ENCODE data around the gene NRP2. TPM values are rescaled to one million over a fixed set of nuclear protein-coding genes. Genes with fewer than 3 reads are reported as not detected.

The NRP2 gene
- total RNA-seq, 2 experiments from 2014 or later = 0.35 to 2.6 TPM

DNA sequence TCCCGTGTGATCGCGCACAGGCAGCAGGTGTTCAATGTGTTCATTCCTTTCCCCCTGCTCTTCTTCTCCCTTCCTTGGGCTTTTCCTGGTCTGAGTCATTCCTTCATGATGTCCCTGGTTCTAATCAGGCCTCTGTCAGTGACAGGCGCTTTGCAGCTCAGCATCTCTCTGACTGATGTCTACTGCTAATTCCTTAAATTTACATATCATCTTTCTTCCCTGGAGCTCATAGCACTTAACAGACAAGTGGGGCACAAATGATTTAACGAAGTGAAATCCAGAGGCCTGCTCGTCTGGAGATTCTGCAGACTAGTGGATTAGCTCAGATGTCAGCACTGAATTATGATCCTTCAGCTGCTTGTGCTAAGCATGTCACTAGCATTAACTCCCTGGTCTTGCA lies 77.9 kb downstream of the NRP2 start:
- no peaks in the 10 kb centered on the region for H4K20me1 ChIP-seq (ENCODE audit: insufficient read depth, low read length)
- H3K36me3 ChIP-seq (ENCODE audit: insufficient read depth, low read length) = no peaks in the 10 kb centered on the region
- H3K27ac ChIP-seq (ENCODE audit: low read depth, low read length, poor library complexity, severe bottlenecking) = no peak overlapping the region
- ChIA-PET CTCF (ENCODE audit: unreplicated experiment) (no interaction called here), POLR2A (no interaction called here)
- H3K4me2 ChIP-seq (ENCODE audit: low read length) = no peak overlapping the region
- H2AFZ ChIP-seq (ENCODE audit: low read length) = no peak overlapping the region
- no peaks in the 10 kb centered on the region for H3K4me1 ChIP-seq (ENCODE audit: insufficient read depth, low read length, poor library complexity, severe bottlenecking)
- no peak for DNase-seq (ENCODE audit: low spot score)
- BruUV-seq (replicated peaks) = no TSS peak
- intact Hi-C loops (cut with micrococcal nuclease; ENCODE audit: unreplicated experiment) = no loop called here
- no peaks in the 10 kb centered on the region for H3K9me2 ChIP-seq (ENCODE audit: insufficient read depth, low read length)
- H3K79me2 ChIP-seq (ENCODE audit: insufficient read depth, low read depth, low read length) = no peaks in the 10 kb centered on the region
- no peak for TF ChIP-seq EZH2phosphoT487 (IDR thresholded peaks at IDR 0.05; ENCODE audit: borderline replicate concordance, low read depth, low read length)
- TF ChIP-seq, protein P1, sequence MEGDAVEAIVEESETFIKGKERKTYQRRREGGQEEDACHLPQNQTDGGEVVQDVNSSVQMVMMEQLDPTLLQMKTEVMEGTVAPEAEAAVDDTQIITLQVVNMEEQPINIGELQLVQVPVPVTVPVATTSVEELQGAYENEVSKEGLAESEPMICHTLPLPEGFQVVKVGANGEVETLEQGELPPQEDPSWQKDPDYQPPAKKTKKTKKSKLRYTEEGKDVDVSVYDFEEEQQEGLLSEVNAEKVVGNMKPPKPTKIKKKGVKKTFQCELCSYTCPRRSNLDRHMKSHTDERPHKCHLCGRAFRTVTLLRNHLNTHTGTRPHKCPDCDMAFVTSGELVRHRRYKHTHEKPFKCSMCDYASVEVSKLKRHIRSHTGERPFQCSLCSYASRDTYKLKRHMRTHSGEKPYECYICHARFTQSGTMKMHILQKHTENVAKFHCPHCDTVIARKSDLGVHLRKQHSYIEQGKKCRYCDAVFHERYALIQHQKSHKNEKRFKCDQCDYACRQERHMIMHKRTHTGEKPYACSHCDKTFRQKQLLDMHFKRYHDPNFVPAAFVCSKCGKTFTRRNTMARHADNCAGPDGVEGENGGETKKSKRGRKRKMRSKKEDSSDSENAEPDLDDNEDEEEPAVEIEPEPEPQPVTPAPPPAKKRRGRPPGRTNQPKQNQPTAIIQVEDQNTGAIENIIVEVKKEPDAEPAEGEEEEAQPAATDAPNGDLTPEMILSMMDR (conservative IDR thresholded peaks at IDR 0.05; ENCODE audit: low read length) = no peak
- H3K9me3 ChIP-seq (ENCODE audit: low read length) = no peaks in the 10 kb centered on the region
- H3K4me3 ChIP-seq (ENCODE audit: low read depth, low read length, poor library complexity, severe bottlenecking) = no peak overlapping the region

DNA sequence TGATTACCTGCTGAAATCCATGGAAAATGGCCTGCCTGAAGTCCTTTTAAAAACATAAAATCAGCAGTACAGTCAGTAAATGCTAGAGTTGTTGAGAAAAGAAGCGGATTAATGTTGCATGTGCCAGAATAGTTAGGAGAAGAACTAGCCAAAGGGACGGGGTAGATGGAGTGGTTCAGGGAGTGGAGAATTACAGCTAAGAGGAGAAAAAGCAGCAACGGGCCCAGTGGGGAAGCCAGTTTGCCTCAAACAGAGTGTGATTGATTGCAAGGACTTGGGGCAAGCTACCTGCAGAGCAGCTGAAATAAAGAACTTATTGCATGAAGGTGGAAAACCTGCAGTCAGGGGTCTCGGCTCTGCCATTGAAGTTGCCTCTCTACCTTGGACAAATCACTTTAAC lies 79.1 kb downstream of the NRP2 start:
- no peak for TF ChIP-seq EZH2phosphoT487 (IDR thresholded peaks at IDR 0.05; ENCODE audit: borderline replicate concordance, low read depth, low read length)
- TF ChIP-seq, protein P1 (conservative IDR thresholded peaks at IDR 0.05; ENCODE audit: low read length) = no peak
- Histone ChIP-seq H3K9me3 (ENCODE audit: low read length) (no peaks in the 10 kb centered on the region), H3K4me1 (ENCODE audit: insufficient read depth, low read length, poor library complexity, severe bottlenecking) (no peaks in the 10 kb centered on the region), H3K9me2 (ENCODE audit: insufficient read depth, low read length) (no peaks in the 10 kb centered on the region), H3K4me2 (ENCODE audit: low read length) (no peak overlapping the region), H2AFZ (ENCODE audit: low read length) (no peak overlapping the region), H3K4me3 (ENCODE audit: low read depth, low read length, poor library complexity, severe bottlenecking) (no peak overlapping the region), H3K27ac (ENCODE audit: low read depth, low read length, poor library complexity, severe bottlenecking) (no peak overlapping the region), H3K36me3 (ENCODE audit: insufficient read depth, low read length) (no peaks in the 10 kb centered on the region), H4K20me1 (ENCODE audit: insufficient read depth, low read length) (no peaks in the 10 kb centered on the region), H3K79me2 (ENCODE audit: insufficient read depth, low read depth, low read length) (no peaks in the 10 kb centered on the region)
- ChIA-PET POLR2A (no interaction called here), CTCF (ENCODE audit: unreplicated experiment) (no interaction called here)
- intact Hi-C loops (cut with micrococcal nuclease; ENCODE audit: unreplicated experiment) = no loop called here
- no peak for DNase-seq (ENCODE audit: low spot score)
- no TSS peak for BruUV-seq (replicated peaks)

- no TSS peak for BruUV-seq (replicated peaks)
- no peak for DNase-seq (ENCODE audit: low spot score)
- Histone ChIP-seq H2AFZ (ENCODE audit: low read length) (no peak overlapping the region), H4K20me1 (ENCODE audit: insufficient read depth, low read length) (no peaks in the 10 kb centered on the region), H3K79me2 (ENCODE audit: insufficient read depth, low read depth, low read length) (no peaks in the 10 kb centered on the region), H3K27ac (ENCODE audit: low read depth, low read length, poor library complexity, severe bottlenecking) (no peak overlapping the region), H3K4me1 (ENCODE audit: insufficient read depth, low read length, poor library complexity, severe bottlenecking) (no peaks in the 10 kb centered on the region), H3K9me2 (ENCODE audit: insufficient read depth, low read length) (no peaks in the 10 kb centered on the region), H3K9me3 (ENCODE audit: low read length) (no peaks in the 10 kb centered on the region), H3K4me3 (ENCODE audit: low read depth, low read length, poor library complexity, severe bottlenecking) (no peak overlapping the region), H3K4me2 (ENCODE audit: low read length) (no peak overlapping the region), H3K36me3 (ENCODE audit: insufficient read depth, low read length) (no peaks in the 10 kb centered on the region)
- TF ChIP-seq, protein P1 (conservative IDR thresholded peaks at IDR 0.05; ENCODE audit: low read length) = no peak
- TF ChIP-seq EZH2phosphoT487 (IDR thresholded peaks at IDR 0.05; ENCODE audit: borderline replicate concordance, low read depth, low read length) = no peak
- ChIA-PET POLR2A (no interaction called here), CTCF (ENCODE audit: unreplicated experiment) (no interaction called here)
- intact Hi-C loops (cut with micrococcal nuclease; ENCODE audit: unreplicated experiment) = no loop called here
Observed at GRCh38 chr2:205762881-205763280, 80.6 kb downstream of the NRP2 start.
